ENCODE results near the gene DBNDD2.

The DBNDD2 gene

DNA sequence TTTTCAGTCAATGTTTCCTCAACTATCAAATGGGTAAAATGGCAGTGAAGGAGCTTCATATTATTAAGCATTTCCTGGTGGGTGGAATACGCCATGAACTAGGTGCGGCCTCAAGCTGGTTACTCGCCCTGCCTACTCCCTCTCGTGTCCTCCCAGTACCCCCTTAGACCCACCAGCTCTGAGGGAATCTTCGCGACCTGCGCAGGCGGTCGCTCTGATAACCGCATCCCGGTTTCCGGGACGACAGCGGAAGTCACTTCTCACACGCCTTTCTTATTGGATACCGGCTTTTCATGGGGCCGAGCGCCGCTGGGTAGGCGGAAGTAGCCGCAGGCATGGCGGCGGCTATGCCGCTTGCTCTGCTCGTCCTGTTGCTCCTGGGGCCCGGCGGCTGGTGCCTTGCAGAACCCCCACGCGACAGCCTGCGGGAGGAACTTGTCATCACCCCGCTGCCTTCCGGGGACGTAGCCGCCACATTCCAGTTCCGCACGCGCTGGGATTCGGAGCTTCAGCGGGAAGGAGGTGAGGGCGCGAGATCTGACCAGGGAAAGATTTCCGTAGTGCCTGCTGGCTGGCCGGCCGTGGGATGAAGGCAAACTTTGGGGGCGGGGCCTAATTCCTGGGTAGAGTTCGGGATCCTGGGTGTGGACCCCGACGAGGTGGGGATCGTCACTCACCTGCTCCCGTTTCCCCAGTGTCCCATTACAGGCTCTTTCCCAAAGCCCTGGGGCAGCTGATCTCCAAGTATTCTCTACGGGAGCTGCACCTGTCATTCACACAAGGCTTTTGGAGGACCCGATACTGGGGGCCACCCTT lies 7.9 kb downstream of the DBNDD2 start, which contains the start of gene PIGT:
Gene PIGT, plus strand, starts transcription at position 320 of the 816 bp plus-strand sequence. Its CDS starts 16 bp downstream, at position 336.
- peak; percentile 78 to 80 for DNase-seq (ENCODE audit: low read depth in 2 of 2)

DNA sequence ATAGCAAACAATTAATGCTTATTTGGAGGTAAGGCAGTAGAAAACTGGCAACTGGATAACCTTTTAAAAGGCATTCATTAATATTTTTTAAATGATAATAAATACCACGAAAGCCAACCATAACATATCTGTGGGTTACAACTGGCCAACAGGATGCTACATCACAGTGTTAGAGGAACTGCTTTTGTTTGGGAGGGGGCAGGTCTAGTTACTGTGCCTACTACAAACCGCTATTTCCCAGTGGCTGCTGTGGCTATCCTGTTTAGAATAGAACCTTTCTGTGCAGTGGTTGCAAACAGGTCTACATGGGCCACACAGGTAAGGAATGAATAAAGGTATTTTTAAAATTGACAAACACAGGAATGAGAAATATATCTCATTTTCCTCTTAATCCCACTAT lies 8.8 kb downstream of the DBNDD2 start:
- DNase-seq (ENCODE audit: low read depth in 2 of 2) = no peak

DNA sequence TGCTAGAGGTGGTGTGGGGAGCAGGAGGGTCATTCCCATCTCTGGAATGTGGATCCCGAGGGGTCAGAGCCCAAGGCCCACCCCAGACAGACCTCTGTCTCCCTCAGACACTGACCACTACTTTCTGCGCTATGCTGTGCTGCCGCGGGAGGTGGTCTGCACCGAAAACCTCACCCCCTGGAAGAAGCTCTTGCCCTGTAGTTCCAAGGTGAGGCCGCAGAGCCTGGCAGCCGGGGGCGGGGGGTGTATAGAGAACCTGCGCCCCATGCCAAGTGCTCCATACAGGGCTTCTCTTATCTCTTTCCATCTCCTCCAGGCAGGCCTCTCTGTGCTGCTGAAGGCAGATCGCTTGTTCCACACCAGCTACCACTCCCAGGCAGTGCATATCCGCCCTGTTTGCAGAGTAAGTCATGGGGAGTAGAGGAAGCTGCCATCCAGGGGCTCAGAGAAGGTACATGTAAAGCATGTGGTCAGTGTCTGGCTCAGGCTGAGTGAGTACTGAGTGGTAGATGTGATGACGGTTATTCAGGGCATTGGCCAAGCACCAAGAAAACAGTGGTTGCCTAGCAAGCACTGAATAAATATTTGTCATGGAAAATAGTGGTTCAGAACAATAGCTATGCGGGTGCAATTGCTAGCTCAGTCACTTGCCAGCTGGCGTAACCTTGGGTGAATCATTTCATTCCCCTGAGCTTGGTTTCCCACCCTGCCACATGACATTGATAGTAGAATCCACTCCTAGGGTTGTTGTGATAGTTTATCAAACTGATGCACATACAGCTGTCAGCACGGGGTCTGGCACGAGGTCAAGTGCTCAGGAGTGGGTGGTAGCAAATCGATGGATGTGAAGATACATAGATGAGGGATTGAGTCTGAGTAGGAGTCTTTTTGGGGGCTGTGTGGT lies 11.4 kb downstream of the DBNDD2 start:
- DNase-seq (ENCODE audit: low read depth in 2 of 2) = no peak

DNA sequence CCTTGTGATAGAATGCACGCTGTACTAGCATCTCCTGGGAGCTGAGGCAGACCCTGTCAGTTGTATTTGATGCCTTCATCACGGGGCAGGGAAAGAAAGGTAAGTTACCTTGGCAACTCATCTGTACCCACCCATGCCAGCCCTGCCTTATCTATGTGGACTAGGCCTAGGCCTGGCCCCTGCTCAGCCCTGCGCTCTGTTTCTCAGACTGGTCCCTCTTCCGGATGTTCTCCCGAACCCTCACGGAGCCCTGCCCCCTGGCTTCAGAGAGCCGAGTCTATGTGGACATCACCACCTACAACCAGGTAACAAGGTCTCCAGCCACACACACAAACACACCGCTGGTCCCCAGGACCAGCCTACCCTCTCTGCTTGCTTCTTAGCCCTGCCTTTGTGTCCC lies 12.0 kb downstream of the DBNDD2 start:
- DNase-seq (ENCODE audit: low read depth in 2 of 2) = no peak

GRCh38 chr20:45423700-45424099 lies 15.6 kb downstream of the DBNDD2 start:
- DNase-seq (ENCODE audit: low read depth in 2 of 2) = no peak

- DNase-seq (ENCODE audit: low read depth in 2 of 2) = no peak
Observed at GRCh38 chr20:45425561-45425960, 17.5 kb downstream of the DBNDD2 start.

- DNase-seq (ENCODE audit: low read depth in 2 of 2) = no peak
Observed at GRCh38 chr20:45426320-45427016, 18.4 kb downstream of the DBNDD2 start.

DNA sequence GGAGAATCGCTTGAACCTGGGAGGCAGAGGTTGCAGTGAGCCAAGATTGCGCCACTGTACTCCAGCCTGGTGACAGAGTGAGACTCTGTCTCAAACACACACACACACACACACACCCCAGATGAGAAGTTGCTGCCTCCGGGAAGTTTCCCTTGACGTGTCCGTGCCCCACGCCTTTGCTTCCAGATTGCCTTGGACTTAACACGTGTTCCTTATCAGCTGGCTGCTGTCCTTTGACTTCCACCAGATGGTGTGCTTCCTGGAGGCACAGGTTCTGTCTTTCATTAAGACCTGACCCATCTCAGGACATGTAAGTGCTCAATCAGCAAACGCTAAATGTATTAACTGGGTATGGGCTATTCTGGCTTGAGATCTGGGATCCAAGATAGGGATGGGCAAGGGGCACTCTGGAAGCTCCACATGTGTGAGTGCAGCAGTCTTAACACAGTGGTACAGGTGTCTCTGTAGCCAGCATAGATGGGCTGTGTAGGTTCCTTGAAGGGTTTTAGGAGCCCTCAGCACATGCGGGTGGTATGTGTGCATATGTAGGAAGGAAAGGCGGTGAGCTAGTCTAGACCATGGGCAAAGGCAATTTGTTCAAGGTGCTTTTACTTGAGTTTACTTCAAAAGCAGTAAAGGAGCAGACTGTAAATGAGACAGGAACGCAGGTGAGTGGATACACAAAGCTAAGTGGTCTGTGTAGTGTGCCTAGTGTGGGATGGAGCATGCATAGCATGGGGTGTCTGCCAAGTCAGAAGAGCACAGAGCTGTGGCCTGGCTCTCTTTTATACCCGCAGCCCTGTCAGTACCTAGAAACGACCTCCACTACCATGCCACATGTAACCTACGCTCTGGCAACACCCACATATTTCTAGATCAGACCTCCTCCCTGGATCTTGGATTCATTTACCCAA lies 19.4 kb downstream of the DBNDD2 start:
- DNase-seq (ENCODE audit: low read depth in 2 of 2) = no peak

- no peak for DNase-seq (ENCODE audit: low read depth in 2 of 2)
Observed at GRCh38 chr20:45429618-45430017, 21.5 kb downstream of the DBNDD2 start.

DNA sequence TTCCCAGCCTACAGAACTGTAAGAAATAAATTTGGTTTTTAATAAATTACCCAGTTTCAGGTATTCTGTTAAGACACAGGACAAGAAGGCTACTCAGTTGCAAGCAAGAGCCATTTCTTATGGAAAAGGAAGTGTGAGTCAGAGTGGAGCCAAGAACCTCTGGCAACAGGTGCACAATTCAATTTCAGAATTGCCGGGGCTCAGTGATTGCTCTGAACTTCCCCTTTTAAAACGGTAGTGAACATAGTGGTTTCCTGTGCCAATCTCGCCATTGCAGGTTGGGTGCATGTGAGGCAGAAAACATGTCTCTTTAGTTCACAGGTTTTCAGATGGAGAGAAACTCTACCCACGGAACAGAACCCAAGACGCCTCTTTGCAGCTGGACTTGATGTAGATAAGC lies 24.2 kb downstream of the DBNDD2 start:
- no peak for DNase-seq (ENCODE audit: low read depth in 2 of 2)

- DNase-seq (ENCODE audit: low read depth in 2 of 2) = no peak
Observed at GRCh38 chr20:45433316-45433715, 25.2 kb downstream of the DBNDD2 start.

DNA sequence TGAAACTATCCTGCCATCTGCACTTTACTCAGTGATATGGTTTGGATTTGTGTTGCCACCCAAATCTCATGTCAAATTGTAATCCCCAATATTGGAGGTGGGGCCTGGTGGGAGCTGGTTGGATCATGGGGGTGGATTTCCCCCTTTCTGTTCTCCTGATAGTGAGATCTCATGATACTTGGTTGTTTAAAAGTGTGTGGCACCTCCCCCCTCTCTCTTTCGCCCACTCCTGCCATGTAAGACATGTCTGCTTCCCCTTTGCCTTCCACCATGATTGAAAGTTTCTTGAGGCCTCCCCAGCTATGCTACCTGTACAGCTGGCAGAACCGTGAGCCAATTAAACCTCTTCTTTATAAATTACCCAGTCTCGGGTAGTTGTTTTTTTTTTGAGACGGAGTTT lies 25.9 kb downstream of the DBNDD2 start:
- no peak for DNase-seq (ENCODE audit: low read depth in 2 of 2)

- peak; percentile 70 to 81 for DNase-seq (ENCODE audit: low read depth in 2 of 2)
Observed at GRCh38 chr20:45436732-45437485, 28.8 kb downstream of the DBNDD2 start.

DNA sequence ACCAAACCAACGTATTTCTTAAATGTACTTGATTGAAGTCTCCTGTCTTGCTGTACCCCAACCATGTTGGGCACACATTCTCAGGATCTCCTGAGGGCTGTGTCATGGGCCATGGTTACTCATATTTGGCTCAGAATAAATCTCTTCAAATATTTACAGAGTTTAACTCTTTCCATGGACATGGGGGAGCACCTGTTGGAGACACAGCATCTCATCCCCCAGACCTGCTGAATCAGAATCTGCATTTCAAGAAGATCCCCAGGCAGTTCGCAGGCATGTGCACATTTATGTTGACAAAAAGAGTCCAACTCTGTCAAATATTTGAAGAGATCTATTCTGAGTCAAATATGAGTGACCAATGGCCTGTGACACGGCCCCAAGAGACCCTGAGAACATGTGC lies 32.3 kb downstream of the DBNDD2 start:
- no peak for DNase-seq (ENCODE audit: low read depth in 2 of 2)

GRCh38 chr20:45440891-45441685 lies 33.0 kb downstream of the DBNDD2 start:
- no peak for DNase-seq (ENCODE audit: low read depth in 2 of 2)

DNA sequence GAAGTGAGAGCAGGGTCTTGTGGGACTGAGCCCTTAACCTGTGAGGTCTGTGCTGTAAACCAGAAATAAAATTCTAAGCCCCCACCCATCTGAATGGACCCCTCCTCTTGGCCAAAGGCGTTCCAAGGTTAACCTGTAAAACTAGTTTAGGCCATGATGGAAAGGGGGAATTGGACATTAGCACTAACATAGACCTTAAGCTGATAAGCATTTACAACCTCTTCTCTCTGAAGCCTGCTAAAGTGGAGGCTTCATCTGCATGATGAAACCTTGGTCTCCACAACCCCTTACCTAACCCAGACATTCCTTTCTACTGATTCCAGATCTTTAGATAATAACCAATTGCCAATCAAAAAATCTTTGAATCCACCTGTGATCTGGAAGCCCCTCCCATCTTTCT lies 33.7 kb downstream of the DBNDD2 start:
- DNase-seq (ENCODE audit: low read depth in 2 of 2) = no peak

GRCh38 chr20:45444050-45444449 lies 36.0 kb downstream of the DBNDD2 start:
- no peak for DNase-seq (ENCODE audit: low read depth in 2 of 2)

DNA sequence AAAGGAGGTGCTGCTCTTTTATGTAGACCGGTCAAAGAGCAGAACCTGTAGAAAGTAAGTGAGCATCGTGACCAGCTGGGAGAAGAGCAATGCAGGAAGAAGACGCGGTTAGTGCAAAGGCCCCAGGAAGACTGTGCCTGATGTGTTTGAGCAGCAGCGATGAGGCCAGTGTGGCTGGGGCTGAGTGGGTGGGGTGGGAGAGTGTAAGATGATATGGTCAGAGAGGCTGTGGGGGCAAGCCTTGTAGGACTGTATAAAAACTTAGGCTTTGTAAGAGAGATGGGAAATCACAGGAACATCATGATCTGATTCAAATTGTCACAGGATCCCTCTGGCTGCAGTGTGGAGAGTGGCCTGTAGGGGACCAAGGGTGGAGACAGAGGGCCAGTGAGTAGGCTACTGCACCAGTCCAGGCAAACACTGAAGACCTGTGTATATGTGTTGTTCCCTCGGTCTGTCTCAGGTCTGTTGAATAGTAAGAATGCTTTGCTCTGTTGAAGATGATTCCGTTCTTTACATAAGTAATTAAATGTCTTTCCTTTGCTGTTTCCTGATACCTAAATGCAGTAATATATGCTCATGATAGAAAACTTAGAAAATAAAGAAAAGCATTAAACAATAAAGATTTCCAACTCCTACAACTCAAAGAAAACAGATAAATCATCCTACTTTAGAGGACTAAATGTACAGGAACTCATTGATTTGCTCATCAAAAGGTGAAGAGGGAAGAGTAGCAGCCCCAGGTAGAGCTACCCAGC lies 37.9 kb downstream of the DBNDD2 start:
- DNase-seq (ENCODE audit: low read depth in 2 of 2) = peak in 1 of 2 donors; percentile 21

GRCh38 chr20:45448270-45448669 lies 40.2 kb downstream of the DBNDD2 start:
- DNase-seq (ENCODE audit: low read depth in 2 of 2) = no peak

Measured in stimulated activated CD4-positive, alpha-beta T cell treated with anti-CD3 and anti-CD28 coated beads, Interleukin-15, amount 100 ng/mL, for 48 hours (primary cell).